Suprapubic skin (tissue), 4 donors: ENCODE results near the gene OTUD5.

Experiments used
- EP300 ChIP-seq: sonication (generic); formaldehyde crosslinking; IDR thresholded peaks from one replicate; pipeline ENCODE4 v1.6.1; 2017; ENCODE audit warnings: antibody characterized with exemption
- POLR2A ChIP-seq, 2 donors: fragments of 450-650 bp; IDR thresholded peaks; one replicate each; pipeline ENCODE4 v1.6.1; 2017; ENCODE audit warnings: antibody characterized with exemption in 2 of 2, mild to moderate bottlenecking in 2 of 2, moderate library complexity in 2 of 2
- POLR2AphosphoS5 ChIP-seq, 3 donors: sonication (generic); formaldehyde crosslinking; IDR thresholded peaks; one replicate each; pipeline ENCODE4 v1.6.1; 2017; ENCODE audit warnings: antibody characterized with exemption in 3 of 3
- TF ChIP-seq, protein P1 (sequence below), 2 donors: fragments of 200-600 bp in 1 of 2; fragments of 450-650 bp in 1 of 2; sonication (generic) in 1 of 2; IDR thresholded peaks; one replicate each; pipeline ENCODE4 v1.5.1; 2016 to 2019; ENCODE audit warnings: antibody characterized with exemption in 2 of 2, mild to moderate bottlenecking in 1 of 2, moderate library complexity in 1 of 2

DNA sequence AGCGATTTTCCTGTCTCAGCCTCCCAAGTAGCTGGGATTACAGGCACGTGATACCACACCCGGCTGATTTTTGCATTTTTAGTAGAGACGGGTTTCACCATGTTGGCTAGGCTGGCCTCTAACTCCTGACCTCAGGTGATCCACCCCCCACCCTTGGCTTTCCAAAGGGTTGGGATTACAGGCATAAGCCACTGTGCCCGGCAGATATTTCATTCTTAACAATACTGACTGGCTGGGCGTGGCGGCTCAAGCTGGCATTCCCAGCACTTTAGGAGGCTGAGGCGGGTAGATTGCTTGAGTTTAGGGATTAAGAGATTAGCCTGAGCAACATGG lies 58.4 kb downstream of the OTUD5 start:
- TF ChIP-seq, protein P1, sequence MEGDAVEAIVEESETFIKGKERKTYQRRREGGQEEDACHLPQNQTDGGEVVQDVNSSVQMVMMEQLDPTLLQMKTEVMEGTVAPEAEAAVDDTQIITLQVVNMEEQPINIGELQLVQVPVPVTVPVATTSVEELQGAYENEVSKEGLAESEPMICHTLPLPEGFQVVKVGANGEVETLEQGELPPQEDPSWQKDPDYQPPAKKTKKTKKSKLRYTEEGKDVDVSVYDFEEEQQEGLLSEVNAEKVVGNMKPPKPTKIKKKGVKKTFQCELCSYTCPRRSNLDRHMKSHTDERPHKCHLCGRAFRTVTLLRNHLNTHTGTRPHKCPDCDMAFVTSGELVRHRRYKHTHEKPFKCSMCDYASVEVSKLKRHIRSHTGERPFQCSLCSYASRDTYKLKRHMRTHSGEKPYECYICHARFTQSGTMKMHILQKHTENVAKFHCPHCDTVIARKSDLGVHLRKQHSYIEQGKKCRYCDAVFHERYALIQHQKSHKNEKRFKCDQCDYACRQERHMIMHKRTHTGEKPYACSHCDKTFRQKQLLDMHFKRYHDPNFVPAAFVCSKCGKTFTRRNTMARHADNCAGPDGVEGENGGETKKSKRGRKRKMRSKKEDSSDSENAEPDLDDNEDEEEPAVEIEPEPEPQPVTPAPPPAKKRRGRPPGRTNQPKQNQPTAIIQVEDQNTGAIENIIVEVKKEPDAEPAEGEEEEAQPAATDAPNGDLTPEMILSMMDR (IDR thresholded peaks at IDR 0.05), result no peak
- TF ChIP-seq EP300 (no peak), POLR2AphosphoS5 (IDR thresholded peaks at IDR 0.05) (no peak), POLR2A (IDR thresholded peaks at IDR 0.05) (no peak)
